NK-92 treated with Interleukin-12 subunit alpha and Interleukin-12 subunit beta, amount 100 ng/mL, for 24 hours (cell line): ENCODE results near the gene TRERF1.
"Not testable (repeated sequence)": the region's sequence is repeated elsewhere in the genome, so short reads cannot be mapped to it uniquely, and the experiment has no call there.

ENCODE experiments used
- DNase-seq: peaks from one replicate; lab custom pipeline; 2025; lab: John Stamatoyannopoulos, UW

TRERF1 gene

DNA sequence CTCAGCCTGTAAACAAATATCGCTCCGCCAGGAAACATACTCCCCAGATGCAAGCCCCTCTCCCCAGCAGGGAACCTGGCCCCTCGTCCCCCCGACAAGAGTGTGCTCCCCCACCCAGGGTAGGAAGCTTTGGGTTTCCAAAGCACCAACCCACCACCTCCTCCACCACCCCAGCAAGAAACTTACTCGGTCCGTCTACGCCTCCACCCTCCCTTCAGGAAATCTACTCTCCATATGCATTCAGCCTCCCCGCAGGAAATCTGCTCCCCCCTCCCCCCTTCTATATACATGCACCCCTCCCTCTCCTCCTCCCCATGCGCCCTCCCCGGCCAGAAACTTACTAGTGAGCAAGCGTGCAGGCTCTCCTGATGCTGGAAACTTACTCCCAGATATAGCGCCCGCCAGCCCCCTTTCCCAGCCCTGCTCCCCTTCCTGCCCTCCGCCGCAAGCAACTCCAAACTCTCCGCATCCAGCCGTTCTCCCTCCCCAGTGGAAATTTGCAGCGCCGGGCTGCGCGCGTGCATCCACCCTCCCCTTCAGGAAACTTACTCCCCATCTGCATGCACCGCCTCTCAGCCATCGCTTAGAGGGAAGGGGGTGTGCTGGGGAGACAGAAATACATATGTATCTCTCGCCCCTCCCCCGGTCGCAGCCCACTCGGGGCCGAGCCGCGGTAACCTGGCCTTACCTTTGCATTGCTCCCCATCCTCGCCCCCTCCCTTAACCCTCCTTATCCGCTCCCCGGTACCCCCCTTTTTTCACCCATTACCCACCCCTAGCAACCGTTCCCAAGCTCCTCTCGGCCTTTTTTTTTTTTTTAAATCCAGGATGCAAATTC, at the start of gene TRERF1:
TRERF1 (minus strand) TSS at position 594 of the 838 bp plus-strand sequence. CDS start 182,336 bp downstream, outside the sequence.
- DNase-seq = peak; percentile 73

DNA sequence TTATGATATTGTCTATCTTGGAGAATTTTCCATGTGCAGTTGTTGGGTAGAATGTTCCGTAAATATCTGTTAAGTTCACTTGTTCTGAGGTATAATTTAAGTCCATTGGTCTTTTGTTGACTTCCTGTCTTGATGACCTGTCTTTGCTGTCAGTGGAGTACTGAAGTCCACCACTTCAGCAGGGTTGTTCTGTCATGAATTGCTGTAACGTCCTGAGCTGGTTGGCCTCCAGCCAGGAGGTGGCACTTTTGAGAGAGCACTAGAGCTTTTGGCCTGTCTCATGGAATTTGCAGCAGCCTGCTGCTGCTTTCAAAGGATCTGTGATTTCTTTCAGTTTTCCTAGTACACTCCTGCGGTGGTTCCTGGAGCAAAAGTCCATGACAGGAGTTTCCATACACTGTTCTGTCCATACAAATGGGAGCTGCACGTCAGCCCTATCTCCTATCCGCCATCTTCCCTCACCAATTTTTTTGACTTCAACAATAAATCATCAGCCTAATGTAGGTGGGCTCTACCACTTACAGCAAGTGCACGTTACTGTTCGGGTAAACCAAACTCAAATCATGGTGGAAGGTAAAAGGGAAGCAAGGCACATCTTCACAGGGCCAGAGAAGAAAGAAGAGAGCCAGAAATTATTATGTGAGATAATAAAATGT, 46.9 kb upstream of the TRERF1 start:
- no peak for DNase-seq

- no peak for DNase-seq
Measured at GRCh38 chr6:42493914-42494539, 42.3 kb upstream of the TRERF1 start.

DNA sequence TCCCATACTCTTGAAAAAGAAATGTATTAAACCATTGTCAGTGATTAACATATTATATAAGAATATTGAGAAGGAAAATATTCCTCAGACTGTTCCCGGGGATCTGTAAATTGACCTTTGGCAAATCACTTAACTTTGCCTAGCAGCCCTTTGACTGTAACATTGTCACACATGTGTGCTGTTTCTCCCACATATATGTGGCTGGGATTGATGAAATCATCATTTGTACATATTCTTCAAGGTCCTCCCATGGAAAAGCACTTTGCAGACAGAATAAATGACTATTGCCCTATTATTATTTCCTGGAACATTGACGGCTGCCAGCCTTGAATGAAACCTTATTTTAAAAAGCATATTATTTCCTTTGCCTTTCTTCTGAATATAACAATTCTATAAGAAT, 36.4 kb upstream of the TRERF1 start:
- no peak for DNase-seq

GRCh38 chr6:42484261-42484660, 32.5 kb upstream of the TRERF1 start:
- DNase-seq = no peak

DNA sequence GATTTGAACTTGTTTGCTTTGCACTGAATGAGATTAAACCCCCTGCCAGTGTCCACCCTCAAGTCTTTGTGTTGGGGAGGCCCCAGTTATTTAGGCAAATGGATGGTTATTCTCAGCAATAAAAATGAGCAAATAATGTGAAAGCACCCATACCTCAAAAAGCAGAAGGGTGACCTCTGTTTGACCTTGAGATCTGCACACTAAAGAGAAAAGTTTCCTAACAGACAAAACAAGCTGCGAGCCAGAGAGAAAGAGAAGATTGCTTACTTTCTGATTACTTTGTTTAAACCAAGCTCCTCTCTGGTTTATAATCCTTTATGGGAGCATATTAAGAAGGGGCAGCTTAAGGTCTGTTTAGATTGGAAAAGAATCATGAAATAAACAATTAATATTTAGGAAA, 30.4 kb upstream of the TRERF1 start:
- no peak for DNase-seq

- no peak for DNase-seq
Measured at GRCh38 chr6:42471714-42472113, 20.0 kb upstream of the TRERF1 start.

DNA sequence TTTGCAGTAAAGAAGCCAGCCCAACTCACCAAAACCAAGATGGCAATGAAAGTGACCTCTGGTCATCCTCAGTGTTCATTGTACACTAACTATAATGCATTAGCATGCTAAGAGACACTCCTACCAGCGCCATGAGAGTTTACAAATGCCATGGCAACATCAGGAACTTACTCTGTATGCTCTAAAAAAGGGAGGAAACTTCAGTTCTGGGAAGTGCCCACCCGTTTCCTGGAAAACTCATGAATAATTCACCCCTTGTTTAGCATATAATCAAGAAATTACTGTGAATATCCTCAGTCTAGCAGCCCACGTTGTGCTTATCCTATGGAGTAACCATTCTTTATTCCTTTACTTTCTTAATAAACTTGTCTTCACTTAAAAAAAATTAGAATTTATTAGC, 19.4 kb upstream of the TRERF1 start:
- DNase-seq = no peak

GRCh38 chr6:42468273-42468672, 16.5 kb upstream of the TRERF1 start:
- DNase-seq = no peak

DNA sequence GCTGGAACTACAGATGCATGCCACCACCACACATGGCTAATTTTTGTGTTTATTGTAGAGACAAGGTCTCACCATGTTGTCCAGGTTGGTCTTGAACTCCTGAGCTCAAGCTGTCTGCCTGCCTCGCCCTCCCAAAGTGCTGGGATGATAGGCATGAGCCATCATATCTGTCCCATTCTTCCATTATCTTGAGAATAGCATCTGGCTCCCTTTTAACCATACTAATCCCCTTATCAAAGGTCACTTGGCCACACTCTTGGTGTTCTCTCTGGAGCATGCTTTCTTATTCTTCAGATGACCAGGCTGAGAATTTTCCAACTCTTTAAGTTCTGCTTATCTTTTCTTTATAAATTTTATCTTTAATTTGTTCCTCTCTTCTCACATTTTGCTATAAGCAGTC, 15.9 kb upstream of the TRERF1 start:
- DNase-seq = no peak

- DNase-seq = not testable (repeated sequence)
Measured at GRCh38 chr6:42466470-42466869, 14.7 kb upstream of the TRERF1 start.

DNA sequence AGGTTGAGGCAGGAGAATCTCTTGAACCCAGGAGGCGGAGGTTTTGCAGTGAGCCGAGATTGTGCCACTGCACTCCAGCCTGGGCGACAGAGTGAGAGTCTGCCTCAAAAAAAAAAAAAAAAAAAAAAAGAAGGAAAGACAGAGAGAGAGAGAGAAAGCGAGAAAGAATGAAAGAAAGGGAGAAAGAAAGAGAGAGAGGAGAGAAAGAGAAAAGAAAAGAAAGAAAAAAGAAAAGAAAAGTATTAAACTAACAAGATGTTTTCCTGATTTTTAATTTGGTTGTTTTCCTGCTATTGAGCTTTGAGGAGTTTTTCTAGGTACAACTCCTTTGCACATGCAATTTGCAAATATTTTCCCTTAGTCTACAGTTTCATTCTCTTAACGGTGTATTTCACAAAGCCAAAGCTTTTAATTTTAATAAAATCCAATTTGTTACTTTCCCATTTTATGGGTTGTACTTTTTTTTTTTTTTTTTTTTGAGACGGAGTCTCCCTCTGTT, 10.8 kb upstream of the TRERF1 start:
- no peak for DNase-seq

DNA sequence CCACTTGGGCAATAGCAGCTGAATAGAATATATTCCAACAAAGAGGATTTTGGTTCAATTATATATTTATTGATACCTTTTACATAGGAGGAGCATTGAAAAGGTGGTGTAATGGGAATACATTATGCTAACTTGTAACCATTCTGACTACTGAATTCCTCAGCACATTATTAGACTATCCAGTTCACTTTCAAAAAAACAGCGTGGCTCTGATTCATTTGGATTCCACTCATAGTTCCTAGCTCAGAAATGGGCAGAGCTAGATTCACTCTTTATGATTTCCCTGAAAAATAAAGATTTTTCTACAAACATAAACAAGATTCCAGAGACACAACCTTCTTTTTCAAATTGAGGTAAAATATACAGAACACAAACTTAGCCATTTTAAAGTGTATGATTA, 9.2 kb upstream of the TRERF1 start:
- DNase-seq = no peak

- DNase-seq = no peak
Measured at GRCh38 chr6:42459888-42460287, 8.2 kb upstream of the TRERF1 start.

DNA sequence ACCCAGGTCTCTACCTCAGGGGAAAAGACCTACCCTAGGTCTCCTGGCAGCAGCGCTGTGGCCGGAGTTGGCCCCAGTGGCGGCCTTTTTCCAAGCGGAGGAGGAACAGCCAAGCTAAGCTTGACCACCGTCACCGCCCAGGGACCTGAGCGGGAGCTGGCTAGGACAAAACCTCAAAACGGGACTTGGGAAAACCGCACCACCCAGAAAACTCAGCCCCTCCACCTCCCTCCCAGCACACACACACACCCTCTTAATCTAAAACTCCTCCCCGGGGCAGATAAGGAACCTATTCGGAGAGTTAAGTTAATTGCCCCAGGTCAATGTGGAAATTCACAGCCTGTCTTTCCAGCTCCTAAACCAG, 2.7 kb upstream of the TRERF1 start:
- DNase-seq = no peak

GRCh38 chr6:42453654-42454427, 2.1 kb upstream of the TRERF1 start:
- no peak for DNase-seq

DNA sequence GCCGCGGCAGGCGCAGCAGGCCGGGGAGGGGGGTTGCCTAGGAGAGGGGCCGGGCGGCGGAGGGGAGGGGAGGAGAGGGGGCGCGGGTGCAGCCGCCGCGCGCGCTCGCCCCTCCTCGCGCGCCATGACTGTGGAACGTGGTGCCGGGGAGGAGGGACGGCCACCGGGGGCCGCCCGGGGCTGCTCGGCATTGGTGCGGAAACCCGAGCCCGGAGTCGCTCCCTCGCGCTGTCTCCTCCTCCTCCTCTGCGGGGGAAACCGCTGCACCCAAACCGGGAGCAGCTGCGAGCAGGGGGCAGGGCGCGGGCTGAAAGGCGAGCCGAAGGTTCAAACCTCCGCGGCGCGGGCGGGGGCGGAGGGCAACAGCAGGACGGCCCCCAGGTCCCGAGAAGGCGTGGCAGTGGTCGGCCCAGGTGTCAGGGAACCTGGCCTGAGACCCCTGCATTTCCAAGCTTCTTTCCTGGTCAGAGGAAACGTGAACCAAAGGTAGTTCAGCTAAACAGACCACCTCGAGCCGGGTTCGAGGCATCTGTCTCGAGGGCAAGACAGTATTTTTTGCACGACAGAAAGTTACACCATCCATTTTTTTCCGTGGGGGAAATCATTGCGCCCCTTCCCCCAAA, 1.4 kb upstream of the TRERF1 start:
- peak; percentile 74 for DNase-seq

DNA sequence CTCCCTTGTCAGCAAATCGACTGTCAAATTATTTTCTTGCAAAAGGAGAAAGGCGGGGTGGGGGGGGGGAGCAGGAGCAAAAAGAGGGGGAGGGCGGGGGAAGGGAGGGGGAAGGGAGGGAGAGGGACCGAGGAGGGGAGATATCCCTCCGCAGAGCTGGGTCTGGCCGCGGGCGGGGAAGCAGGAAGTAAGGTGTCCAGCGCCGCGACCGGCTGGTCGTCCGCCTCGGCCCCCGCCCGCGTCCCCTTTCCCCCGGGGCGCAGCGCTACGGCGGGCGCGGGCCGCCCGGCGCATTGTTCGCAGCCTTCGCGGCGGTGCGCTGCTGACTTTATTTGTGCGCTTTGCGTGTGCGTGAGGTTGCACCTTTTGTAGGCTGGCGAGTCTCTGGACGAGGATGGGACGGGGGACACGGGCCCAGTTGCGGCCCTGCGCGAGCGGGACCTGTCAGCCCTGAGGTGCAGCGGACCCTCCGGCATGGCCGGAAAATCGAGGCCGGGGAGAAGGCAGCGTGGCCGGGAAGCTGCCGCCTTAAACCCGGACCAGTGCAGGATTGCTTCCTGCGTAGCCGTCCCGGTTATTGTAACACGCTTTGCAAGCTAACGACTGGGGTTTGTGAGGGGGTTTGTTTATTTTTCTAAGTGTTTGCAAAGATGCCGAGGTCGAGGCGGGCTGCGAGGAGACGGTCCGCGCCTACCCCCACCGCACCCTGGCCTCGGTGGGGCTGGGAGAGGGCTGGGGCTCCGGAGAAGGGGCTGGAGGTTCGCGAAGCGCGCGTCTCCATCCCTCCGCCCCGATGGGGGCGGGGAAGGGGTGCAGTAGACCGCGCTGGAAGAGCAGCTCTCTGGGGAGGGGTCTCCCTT, 675 bp upstream of the TRERF1 start:
- DNase-seq = peak; percentile 74

DNA sequence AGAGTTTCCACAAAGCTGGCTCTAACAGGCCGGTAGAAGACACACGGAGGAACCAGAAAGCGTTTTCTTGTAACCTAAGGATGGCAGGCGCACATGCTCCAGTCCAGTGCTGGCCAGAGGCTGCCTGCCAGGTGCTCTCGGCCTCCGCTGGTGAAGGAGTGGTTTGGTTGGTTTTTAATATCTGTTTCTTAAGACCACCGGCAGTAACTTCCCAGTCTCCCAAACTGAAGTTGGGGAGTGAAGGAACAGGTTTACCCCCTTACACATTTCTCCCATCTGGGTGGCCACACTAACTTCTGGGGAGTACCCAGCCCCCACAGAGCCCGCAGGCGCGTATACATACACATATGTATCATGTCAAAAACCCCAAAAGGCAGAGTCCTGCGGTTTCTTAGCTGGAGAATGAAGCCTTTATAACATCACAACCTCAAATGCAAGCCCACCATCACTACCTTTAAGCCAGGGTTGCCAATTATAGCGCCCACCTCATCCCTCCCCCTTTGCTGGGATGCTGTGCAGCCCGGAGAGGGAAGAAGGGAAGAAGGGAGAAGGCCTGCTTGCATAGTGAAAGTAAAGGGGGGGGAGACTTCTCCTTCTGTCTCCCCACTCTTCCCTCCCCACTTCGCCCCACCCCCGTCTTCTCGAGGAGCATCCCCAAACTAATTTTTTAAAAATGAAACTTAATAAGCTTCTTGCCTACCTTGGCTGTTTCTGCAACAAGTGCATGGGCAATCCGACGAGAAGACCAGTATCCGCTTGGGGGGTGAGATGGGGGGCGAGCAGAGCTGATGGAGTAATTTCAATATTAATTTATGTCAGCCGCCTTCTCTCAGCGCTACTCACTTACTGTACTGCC, 1.0 kb downstream of the TRERF1 start:
- DNase-seq = peak; percentile 35
